GM19452 (cell line): ENCODE measurements around the gene ZNF576.
"Not testable (repeated sequence)": the region's sequence is repeated elsewhere in the genome, so short reads cannot be mapped to it uniquely, and the experiment has no call there.

Source experiments
- ATAC-seq: cut with Tn5 transposase; IDR thresholded peaks from one replicate; pipeline ENCODE4 v1.9.1; 2021; ENCODE audit not compliant: unreplicated experiment

Gene ZNF576

DNA sequence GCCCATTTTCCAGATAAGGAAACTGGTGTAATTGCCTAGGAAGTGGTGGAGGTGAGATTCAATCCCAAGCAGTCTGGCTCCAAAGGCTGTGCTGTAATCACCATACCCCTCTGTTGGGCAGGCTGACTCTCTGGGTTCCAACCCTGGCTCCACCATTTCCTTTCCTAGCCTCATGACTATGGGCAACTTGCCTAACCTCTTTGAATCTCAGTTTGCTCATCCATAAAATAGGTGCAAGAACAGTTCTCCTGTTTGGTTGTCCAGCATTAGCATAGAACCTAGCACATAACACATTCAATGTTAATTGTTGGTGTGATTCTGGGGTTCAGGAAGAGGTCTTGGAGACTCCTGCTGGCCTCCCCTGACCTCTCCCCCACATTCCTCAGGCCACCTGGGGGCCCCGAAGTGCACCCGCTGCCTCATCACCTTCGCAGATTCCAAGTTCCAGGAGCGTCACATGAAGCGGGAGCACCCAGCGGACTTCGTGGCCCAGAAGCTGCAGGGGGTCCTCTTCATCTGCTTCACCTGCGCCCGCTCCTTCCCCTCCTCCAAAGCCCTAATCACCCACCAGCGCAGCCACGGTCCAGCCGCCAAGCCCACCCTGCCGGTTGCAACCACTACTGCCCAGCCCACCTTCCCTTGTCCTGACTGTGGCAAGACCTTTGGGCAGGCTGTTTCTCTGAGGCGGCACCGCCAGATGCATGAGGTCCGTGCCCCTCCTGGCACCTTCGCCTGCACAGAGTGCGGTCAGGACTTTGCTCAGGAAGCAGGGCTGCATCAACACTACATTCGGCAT lies 2.2 kb downstream of the ZNF576 start:
- ATAC-seq = no peak

DNA sequence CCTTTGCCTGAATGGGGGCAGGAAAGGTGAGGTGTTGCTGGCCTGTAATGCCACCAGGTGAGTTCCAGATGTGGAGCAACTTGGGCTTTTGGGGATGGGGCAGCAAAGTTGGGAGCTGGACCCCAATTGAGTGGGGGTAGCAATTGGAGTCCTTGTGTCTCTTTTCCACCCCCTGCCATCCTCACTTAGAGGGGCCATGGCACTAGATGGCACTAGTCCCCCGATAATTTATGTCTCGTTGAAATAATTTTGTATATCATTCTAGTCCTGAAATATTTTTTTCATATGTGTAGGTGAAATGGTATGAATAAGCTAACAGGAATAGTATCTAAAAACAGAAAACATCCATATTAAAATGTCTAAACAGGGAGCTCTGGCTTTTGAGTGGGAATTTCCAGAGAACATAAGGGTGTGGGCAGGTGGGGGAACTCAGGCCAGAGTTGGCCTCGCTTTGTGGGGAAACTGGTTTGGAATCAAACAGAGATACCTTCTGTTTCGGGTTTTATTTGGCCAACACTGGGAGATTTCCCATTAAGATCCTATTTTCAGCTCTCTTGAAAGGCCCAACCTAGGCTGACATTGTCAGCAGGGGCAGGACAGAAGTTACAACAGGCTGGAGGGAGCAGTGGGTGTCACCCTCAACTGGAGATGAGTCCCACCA lies 3.4 kb downstream of the ZNF576 start:
- no peak for ATAC-seq

DNA sequence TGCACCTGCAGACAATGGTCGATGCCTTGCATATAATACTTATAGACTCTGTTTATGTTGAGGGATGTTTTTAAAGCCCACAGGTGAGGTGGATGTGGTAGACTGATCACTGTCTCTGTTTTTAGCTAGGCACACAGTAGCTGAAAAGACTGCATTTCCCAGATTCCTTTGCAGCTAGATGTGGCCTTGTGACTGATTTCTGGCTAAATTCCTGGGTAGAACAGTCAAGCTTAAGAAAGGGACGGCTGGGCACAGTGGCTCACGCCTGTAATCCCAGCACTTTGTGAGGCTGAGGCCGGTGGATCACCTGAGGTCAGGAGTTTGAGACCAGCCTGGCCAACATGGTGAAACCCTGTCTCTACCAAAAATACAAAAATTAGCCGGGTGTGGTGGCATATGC lies 3.9 kb downstream of the ZNF576 start:
- ATAC-seq = not testable (repeated sequence)

DNA sequence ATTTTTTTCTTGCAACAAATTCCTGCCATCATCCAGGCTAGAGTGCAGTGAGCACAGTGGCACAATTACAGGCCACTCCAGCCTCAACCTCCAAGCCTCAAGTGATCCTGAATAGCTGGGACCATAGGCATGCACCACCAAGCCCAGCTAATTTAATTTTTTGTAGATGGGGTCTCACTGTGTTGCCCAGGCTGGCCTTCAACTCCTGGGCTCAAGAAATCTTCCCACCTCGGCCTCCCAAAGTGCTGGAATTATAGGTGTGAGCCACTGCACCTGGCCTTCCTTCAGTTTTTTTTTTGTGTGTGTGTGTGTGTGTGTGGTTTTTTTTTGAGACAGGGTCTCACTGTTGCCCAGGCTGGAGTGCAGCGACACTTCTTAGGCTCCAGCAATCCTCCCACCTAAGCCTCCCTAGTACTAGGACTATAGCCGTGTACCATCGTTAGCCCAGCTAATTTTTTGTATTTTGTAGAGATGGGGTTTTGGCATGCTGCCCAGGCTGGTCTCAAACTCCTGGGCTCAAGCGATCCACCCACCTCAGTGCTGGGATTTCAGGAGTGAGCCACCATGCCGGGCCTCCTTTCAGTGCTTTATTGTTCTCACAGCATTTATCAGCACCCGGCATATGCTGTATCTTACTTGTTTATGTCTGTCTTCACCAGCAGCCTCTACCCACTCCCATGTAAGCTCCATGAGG lies 9.6 kb downstream of the ZNF576 start:
- no peak for ATAC-seq

DNA sequence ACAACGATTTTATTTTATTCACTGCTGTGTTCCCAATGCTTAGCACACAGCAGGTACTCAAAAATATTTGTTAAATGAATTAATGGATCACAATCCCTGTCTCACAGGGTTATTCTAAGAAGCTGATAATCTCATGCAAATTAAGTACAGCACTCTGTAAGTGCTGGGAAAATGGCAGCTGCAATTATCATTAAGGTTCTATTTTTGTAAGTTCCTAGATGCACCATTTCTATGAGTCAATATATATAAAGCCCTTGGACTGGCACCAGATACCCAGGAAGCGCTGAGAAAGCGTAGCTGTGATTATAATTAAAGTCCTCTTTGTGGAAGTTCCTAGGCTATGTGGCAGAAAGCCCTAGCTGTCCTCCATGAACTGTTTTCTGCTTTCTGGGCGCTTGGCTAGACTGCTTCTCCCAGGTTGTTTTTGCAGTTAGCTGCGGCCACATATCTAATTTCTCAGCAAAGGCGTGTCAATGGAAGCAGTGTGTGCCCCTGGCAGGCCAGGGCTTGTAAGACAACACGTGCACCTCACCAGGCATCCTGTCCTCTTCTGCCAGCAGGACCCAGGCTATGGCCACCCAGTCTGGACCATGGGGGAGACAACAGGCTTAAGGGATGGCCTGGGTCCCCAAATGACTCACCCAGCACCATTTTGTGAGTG lies 10.3 kb downstream of the ZNF576 start:
- no peak for ATAC-seq

DNA sequence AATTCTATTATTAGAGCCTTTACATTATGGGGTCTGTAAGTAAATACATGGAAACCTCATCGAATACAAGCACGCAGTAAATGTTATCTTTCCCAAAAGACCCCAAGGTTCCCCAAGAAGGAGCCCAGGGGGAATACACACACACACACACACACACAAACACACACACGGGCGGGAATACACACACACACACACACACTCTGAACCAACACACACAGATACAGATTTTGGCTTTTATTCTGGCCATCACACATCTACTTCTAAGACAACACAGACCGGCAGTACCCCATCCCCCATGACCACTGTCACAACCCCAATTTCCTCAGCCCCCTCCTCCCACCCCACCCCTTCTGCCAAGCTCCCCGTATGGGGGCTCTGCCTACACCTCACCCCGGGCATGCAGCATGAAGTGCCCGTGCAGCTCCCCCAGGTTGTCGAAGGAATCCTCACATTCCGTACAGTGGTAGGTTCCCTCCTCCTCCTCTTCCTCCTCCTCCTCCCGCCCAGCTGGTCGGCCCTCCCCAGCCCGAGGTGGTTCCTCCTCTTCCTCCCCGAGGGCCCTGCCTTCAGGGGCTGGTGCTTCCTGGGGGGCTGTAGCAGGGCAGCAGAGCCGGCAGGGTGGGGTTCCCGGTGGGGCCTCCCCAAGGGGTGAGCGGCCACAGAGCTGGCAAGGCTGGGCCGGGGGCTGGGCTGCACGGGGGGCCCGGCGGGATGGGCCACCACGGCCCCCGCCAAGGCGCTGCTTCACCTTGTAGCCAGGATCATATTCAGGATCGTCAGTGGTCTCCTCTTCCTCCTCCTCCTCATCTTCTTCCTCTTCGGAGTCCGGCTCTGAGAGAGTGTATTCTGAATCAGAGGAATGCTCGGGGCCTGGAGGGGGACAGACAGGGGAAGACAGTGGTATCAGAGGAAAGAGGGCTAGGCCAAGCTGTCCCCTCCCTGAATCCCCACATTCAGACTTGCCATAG lies 11.1 kb downstream of the ZNF576 start:
- no peak for ATAC-seq

DNA sequence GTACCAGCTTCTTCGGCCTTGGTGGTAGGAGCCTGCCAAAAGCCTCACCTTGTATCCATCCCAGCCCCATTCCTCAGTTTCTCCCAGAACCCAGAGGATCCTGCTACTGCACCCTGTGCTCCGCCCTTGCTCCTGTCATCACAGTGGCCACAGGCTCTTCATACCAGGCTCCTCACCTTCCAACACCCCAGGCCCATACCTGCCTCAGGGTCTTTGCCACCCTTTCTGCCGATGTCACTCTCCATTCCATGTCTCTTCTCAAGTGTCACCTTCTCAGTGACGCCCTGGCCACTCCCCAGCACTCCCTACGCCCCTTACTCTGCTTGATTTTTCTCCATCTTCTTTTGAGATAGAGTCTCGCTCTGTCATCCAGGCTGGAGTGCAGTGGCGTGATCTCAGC lies 13.5 kb downstream of the ZNF576 start:
- ATAC-seq = no peak

DNA sequence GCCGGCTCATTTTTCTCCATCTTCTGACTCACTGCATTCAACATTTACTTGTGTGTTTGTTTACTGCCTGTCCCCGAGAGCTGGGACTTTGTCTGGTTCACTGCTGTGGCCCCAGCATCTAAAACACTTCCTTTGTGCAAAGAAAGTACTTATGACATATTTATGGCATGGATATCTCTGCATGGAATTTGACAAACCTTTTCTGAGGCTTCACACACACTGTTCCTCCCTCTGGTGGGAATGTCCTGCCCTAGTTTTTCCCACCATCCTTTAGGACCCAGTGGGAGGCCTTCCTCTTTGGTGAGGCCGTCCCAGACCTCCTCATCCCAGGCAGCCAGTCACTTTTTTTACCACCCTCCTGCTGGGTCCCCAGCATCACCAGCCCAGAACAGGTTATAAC lies 14.1 kb downstream of the ZNF576 start:
- no peak for ATAC-seq

DNA sequence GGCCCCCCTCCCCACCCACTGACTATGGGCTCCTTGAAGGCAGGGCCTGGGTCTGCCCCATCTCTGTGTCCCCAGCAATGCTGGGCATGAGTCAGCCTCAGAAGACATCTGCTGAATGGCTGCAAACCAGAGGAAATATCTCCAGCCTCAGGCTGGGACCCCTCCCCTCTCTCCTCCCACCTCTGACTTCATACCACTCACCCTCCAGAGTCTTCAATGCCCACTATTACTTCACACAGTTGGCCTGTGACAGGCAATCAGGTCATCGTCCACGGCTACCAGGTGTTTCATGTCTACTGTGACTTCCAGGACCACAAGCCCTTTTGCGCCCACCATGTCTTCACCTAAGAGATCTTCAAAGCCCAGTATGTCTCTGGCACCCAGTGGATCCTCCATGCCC lies 15.4 kb downstream of the ZNF576 start, which contains the start of gene SRRM5:
SRRM5 (plus strand) TSS at position 301 of the 400 bp plus-strand sequence; CDS start at position 335, 34 bp downstream.
- ATAC-seq = no peak

DNA sequence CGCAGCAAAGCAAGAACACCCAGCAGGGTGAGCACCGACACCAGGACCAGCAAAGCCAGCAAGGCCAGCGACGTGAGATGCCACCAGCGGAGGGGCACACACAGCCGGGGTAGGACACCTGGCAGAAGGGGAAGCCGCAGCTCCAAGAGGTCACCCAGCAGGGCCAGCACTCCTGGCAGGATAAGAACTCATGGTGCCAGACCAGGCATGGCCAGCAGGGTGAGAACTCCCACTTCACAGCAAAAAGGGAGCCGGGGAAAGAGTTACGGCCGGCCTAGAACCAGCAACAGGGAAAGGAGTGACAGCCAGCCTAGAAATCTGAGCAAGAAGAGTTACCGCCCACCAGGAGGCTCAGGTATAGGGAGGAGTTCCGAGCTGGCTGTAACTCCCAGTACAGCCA lies 16.0 kb downstream of the ZNF576 start:
- no peak for ATAC-seq

DNA sequence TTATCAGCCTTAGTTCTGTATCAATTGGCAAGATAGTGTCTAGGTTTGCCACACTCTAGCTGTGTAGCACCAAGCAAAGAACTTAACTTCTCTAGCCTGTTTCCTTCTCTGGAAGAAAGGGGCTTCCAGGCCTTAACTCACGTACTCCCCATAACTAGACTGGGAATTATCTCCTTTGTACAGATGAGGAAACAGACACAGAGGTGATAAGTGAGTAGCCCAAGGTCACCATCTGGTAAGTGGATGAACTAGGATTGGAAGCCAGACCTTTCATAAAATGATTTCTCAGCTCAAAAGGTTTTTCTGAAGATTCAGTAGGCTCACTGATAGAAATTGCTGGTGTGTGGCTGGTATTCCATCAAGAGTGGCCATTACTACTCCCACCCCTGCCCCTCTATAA lies 19.9 kb downstream of the ZNF576 start:
- ATAC-seq = no peak

DNA sequence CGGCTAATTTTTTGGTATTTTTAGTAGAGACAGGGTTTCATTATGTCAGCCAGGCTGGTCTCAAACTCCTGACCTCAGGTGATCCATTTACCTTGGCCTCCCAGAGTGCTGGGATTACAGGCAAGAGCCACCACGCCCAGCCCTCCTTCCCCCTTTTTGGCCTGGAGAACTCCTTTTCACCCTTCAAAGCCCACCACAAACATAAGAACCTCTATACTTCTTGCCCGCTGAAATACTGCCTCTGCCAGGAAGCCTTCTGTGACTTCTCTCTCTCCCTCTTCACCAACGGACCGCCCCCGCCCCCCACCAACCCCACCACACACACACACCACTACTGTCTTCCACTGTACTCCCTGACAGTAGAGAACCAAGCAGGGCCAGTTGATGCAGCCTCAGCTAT lies 20.6 kb downstream of the ZNF576 start:
- ATAC-seq = no peak

DNA sequence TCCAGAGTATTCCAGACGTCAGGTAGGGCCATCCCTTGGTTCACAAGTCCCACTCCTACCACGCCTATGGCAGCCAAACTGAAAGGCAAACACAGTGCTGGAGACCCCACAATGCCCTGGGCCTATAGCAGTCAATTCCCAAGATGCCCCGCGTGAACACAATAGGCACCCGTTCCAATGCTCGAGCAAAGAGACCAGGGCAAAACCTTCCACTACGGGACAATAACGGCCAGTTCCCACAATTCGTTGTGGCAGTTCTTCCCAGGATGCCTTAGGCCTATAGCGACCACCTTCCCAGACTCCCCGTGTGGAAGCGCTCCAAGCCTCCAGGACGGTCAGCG lies 22.5 kb downstream of the ZNF576 start:
- ATAC-seq = peak; percentile 27

DNA sequence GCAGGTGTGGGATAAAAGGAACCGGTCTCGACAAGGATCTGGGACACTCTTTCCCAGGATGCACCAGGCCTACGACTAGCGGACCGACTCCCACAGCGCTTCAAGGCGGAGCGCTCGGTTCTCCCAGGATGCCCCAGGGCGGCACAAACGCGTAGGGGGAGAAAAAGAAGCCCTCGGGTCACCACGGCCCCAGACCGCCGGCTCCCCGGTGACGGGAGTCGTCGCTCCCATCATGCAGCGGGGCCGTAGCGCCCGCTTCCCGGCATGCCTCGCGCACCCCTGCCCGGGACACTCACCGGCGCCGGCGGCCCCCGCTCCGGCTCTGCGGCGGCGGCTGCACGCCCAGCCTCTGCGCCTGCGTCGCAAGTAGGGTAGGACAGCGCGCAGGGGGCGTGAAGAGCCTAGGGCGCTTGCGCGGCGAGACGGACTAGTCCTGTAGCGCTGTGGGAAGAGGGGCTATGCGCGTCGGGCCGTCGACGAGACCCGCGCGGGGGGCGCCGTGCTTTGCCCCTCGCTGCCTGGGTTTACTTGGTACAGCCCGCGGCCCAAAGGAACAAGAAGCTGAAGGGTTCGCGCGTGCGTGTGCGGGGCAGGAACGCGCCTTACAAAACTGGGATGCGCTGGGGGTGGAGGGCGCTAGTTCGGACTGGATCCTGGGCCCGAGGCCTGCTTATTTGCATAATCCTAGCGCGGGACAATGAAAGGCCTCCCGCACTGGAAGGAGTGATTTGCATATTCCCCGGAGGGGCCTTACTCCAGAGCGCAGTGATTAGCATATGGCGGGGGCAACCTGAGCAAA lies 23.1 kb downstream of the ZNF576 start, which contains the start of gene ZNF428:
ZNF428 (minus strand) TSS at position 368 of the 799 bp plus-strand sequence. CDS start 5,325 bp downstream, outside the sequence.
- peak; percentile 85 for ATAC-seq

DNA sequence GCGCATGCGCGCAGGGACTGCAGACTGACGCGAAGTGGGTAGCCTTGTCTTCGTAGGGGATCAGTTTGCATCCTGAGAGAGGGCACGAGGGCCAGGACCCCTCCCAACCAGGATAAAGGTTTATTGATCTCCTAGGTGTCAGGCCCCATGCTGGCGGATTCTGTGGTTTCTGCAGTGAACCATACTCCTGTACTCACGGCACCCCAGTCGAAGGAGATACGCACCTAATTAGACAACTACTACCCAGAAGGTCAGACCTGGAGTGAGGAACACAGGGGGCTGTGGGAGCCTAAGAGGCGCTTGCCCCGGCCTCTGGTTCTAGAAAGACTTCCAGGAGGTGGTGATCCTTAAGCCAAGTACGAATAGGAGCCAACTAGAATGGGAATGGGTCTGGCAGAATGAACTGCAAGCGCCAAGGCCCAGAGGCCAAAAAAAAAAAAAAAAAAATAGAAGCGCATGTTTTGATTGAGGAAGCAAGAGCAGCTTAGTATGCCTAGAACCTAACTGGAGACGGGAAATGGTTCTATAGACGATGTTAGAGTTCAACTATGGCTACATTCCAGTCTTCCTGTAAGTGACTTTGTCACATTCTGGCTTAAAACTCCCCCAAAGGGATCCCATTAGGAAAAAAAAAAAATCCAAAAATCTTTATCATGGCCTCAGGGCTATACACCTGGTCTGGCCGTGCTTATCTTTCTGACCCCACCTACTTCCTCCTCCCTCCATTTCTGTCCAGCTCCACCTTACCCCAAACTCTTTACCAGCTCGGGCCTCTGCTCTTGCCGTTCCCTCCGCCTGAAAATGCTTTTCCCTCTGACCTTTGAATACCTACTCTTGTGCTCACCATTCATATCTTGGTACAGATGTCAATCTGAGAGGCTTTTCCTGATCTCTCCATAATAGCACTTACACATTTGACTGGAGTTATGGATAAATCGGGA lies 23.9 kb downstream of the ZNF576 start:
- ATAC-seq = no peak

DNA sequence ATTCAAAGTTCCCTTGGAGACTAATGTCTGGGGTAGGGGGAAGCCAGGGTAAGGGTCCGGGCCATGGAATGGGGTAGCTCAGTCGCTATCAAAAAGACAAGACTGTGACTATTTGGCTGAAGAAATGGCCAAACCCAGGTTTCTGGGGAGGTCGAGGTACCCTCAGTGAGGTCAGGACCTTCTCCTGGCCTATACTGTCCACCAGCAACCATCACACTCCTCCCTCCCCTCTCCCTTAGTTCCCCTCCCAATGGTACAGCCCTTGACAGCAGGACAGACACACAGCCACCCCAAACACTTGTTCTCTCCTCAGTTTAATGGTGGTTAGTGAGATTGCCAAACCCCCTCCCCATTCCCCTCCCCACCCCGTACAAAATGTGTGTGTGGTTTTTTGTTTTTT lies 25.7 kb downstream of the ZNF576 start:
- ATAC-seq = no peak

DNA sequence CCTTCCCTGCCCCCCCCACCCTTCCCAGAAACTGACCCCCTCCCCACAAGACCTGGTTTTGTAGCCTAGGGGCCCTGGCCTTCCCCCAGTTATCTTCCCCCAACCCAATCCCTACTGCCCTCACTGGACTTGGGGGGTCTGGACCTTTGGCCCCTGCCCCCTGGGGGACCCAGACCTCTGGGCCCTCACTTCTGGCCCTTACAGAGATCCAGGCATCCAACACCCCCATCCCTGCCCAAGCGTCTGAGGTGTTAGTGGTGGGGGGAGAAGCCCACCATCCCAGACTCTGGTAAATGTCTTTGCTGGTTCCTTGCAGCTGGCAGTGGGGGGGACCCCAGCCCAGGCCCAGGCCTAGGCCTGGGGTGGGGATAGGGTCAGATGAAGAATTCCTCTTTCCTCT lies 26.6 kb downstream of the ZNF576 start:
- ATAC-seq = no peak
